Activated T-cell treated with anti-CD3 and anti-CD28 coated beads, Interleukin-2, amount 50 U/mL, for 1 hour (primary cell): ENCODE measurements around the gene HMGXB4.

ENCODE experiments used
- DNase-seq: peaks from one replicate; pipeline ENCODE4 v3.0.0-alpha.2; 2020

HMGXB4 gene

GRCh38 chr22:35258191-35258988 lies 1.1 kb downstream of the HMGXB4 start:
- no peak for DNase-seq

GRCh38 chr22:35264986-35265385 lies 7.7 kb downstream of the HMGXB4 start:
- DNase-seq = no peak

- no peak for DNase-seq
Observed at GRCh38 chr22:35266277-35266676, 9.0 kb downstream of the HMGXB4 start.

DNA sequence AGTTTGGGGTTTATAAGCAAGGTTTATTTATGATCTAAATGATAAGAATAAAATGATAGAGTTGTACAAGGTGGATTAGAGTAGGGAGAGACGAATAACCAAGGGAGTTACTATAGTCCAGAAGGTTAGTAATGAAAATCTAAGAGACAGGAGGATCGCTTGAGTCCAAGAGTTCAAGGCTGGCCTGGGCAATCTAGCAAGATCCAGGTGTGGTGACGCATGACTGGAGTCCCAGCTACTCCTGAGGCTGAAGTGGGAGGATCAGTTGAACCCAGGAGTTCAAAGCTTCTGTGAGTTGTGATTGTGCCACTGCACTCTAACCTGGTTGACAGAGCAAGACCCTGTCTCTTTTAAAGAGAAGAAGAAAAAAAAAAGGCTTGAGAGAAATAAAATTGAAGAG lies 12.3 kb downstream of the HMGXB4 start:
- no peak for DNase-seq

DNA sequence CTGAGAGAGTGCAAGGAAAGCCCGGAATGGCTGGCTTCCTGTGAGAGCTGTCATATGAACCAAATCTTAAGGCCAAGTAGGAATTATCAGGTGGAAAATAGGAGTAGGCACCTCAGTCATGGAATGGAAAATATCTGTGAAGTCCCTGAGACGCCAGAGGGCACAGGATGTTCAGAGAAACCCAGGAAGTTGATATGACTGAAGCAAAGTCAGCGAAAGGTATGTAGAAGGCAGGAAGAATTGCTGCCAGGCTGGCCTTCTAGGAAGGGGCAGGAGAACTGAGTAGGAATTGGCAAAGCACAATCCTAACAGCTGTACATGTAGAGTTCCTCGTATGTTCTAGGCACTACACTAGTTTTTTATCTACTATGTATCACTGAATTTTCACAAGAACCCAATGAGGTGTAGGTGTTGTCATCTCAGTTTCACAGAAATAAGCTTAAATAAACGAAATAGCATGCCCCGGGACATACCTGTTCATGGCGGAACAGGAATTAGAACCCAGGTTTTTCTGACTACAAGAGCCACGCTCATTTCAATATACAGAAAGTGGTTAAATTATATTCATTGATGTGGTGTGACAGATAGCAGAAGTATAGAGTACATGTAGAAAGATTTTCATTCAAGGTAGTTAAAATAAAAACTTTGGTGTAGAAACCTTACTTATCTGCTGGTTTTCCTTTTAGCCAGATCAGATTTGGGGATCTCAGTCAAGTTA lies 17.0 kb downstream of the HMGXB4 start:
- no peak for DNase-seq

DNA sequence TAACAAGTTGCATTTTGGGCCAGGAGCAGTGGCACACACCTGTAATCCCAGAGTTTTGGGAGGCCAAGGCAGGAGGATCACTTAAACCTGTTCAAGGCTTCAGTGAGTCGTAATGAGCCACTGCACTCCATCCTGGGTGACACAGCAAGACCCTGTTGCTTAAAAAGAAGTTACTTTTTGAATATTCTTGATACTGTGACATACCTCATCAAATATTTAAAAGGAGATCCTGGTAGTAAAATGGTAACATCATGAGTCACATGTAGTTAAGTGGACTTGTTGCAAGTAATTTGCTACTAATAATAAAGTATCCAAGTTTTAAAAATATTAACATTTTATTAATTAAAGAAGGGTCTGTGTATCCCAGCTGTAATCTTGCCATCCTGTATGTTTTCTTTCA lies 18.3 kb downstream of the HMGXB4 start:
- DNase-seq = no peak

DNA sequence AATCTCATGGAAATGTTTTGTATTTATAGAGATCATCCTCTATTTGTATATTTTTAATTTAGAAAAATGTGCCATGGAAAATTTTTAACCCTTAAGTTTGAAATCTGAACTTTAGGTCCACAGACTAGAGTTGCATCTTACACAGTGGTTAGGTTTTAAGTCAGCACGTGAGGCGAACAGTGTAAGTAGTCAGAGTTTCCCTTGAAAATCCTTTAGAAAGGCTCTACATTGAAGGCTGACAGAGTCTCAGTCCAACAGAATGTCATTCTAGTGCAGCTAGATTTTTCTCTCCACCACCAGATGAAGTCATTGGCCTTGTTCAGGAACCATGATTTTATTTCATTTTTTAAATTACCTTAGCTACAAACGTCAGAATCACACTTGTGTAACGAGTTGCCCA lies 18.7 kb downstream of the HMGXB4 start:
- no peak for DNase-seq

DNA sequence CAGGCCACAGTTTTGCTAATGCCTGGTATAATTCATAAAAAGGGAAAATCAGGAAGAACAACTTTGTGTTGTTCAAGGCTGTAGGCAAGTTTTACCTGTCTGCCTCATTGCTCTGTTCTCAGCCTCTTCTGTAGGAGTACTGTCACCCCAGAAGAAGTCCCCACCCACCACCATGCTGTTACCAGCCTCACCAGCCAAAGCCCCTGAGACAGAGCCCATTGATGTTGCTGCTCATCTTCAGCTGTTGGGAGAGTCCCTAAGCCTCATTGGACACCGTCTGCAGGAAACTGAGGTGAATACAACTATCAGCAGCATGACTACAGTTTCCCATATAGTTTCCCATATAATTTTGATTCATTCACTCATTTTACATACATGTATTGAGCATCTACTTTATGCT lies 30.8 kb downstream of the HMGXB4 start:
- DNase-seq = no peak

DNA sequence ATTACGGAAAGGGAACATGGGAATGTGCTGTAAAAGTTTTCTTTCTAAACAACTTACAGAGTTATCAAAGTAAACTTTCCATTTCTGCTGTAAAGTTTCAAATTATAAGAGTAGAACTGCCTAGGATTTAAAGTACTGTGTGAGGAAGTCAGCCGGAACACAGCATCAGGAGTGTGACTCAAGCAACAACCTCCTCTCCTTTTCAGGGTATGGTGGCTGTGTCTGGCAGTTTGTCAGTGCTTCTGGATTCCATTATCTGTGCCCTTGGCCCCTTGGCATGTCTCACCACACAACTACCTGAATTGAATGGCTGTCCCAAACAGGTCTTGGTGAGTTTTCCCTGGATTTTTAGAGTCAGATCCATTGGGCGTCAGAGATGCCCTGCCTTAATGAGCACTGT lies 35.5 kb downstream of the HMGXB4 start:
- DNase-seq = no peak

DNA sequence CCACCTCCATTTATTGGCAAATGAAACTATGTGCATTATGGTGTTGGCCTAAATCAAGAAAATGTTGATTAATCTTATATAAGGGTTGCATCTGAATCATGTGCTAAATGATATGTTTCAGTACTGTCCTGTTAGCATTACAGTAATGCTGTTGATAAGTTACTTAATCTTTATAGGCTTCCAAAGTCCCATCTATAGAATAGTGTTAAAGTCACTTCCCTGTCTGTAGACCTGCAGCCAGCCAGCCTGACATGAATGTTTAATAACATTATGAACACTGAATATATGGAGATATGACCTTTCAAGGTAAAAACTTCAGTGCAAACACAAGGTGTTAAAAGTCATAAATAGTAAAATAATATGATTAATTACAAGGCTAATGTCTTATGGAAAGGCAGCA lies 38.8 kb downstream of the HMGXB4 start:
- no peak for DNase-seq

GRCh38 chr22:35299217-35299672 lies 42.0 kb downstream of the HMGXB4 start:
- no peak for DNase-seq

DNA sequence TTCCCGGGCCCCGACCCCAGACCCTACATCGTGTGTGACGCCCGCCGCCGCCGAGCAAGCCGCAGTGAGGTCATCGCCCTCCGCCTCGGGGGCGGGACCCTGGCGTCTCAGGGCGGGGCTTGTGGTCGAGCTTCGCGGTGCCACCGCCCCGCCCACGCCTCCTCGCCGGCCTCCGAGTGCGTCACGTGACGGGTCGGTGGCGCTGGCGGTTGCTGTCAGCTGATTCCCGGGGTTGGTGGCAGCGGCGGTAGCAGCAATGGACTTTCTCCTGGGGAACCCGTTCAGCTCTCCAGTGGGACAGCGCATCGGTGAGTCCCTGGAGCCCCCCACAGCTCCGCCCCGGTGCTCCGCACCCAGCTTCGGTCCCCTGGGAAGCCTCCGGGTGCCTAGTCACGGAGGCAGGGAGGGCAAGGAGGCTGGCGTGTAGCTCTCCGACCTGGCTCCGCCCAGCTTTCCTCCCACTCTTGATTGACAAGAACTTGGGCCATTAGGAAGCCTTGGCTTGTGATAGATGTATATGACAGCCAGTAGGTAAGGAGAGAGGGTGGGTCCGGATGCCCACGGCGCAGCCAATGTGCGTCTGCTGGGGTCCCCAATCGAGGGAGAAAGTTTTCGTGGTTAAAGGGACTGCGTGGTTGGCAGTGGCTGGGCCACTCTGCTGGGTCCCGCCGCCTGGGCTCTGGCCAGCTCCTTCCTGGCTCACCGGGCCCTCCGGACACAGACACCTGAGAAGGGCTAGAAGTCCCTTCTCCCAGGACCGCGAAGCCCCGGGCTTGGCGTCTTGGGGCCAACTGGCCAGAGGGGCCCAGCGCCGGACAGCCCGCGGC lies 42.6 kb downstream of the HMGXB4 start, which contains the start of gene TOM1:
TSS of gene TOM1 (plus strand) at position 222 of the 827 bp plus-strand sequence. CDS start at position 257, 35 bp downstream.
- peak; percentile 99 for DNase-seq

GRCh38 chr22:35301372-35301874 lies 44.1 kb downstream of the HMGXB4 start:
- DNase-seq = no peak

GRCh38 chr22:35303029-35303624 lies 45.8 kb downstream of the HMGXB4 start:
- no peak for DNase-seq

GRCh38 chr22:35305525-35306070 lies 48.3 kb downstream of the HMGXB4 start:
- DNase-seq = no peak

GRCh38 chr22:35306350-35306967 lies 49.2 kb downstream of the HMGXB4 start:
- DNase-seq = no peak

DNA sequence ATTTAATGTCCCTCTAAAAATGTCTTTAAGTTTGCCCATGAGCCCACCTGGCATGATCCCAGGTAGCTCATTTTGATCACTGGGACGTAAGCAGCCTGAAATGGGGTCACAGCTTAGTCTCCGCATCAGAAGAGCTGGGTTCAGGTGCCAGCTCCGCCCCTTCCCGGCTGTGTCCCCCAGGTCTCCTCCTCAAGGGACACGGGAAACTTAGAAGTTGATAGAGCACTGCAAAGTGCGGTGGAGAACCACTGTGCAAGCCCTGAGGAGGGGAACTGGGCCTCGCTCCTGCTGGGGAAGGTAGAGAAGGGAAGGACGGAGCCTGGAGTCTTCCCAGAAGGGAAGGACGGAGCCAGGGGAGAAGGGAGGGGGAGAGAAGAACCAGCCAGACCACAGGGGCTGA lies 50.1 kb downstream of the HMGXB4 start:
- no peak for DNase-seq

GRCh38 chr22:35307892-35308291 lies 50.6 kb downstream of the HMGXB4 start:
- no peak for DNase-seq

DNA sequence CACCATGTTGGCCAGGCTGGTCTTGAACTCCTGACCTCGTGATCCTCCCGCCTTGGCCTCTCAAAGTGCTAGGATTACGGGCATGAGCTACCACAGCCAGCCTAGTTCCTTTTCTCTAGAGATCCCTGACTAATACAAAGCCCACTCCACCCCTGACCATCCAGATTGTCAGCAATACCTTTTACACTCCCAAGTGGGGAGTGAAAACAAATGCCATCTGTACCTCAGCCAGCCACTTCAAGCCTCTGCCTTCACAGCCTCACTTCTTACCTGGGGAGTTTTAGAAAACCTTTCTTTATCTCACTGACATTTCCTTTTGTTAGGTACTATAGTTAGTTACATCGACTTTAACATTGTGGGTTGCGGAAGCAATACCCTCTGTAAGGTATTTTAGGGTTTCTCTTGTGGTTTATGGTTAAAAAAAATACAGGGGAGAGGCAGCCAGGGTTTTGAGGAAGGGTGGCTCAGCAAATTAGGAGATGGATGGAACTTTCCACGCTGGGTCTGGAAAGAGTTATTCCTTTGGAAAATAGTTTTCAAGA lies 51.3 kb downstream of the HMGXB4 start:
- DNase-seq = no peak

GRCh38 chr22:35310556-35311550 lies 53.6 kb downstream of the HMGXB4 start:
- DNase-seq = peak; percentile 18
